Esophagus squamous epithelium (tissue), 4 donors: ENCODE measurements around the gene PAK4.

Experiments
- CTCF ChIP-seq, 6 experiments: fragments of 450-650 bp in 4 of 6; fragments of 200-600 bp in 2 of 6; sonication (generic) in 2 of 6; IDR thresholded peaks; one replicate each; pipeline ENCODE4 v1.5.1; 2016 to 2019; ENCODE audit warnings: antibody characterized with exemption in 6 of 6, mild to moderate bottlenecking in 4 of 6, moderate library complexity in 4 of 6
- POLR2A ChIP-seq, 4 donors: fragments of 450-650 bp; IDR thresholded peaks; one replicate each; pipeline ENCODE4 v1.6.1; 2017; ENCODE audit warnings: antibody characterized with exemption in 4 of 4, mild to moderate bottlenecking in 4 of 4, moderate library complexity in 3 of 4

GRCh38 chr19:39125199-39125553 lies 410 bp upstream of the PAK4 start:
- TF ChIP-seq POLR2A (IDR thresholded peaks at IDR 0.05), result no peak
- no peak for TF ChIP-seq CTCF (IDR thresholded peaks at IDR 0.05)
